Measurements from ENCODE around the gene CDH15. TPM values are rescaled to one million over a fixed set of nuclear protein-coding genes. Genes with fewer than 3 reads are reported as not detected.

Gene CDH15
- total RNA-seq, 1 experiment from 2014 or later, result 3.8 TPM

GRCh38 chr16:89241187-89242007 is 69.8 kb downstream of the CDH15 start:
- H3K4me1 ChIP-seq (ENCODE audit: control insufficient read depth in 1 of 2, insufficient read depth in 2 of 2, low read length in 2 of 2), result peaks cover 1 to 10% of the 10 kb centered on the region in 2 experiments; a peak in 3 of 4 replicates
- no peaks in the 10 kb centered on the region for H3K36me3 ChIP-seq (ENCODE audit: control insufficient read depth in 1 of 2, insufficient read depth in 2 of 2, low read length in 2 of 2)
- H3K9ac ChIP-seq (ENCODE audit: low read length), result peak overlapping the region; percentile 89
- RAD21 ChIA-PET (ENCODE audit: low non-redundant PET in 1 of 2, low total read pairs in 2 of 2, uncharacterized antibody in 2 of 2, unreplicated experiment in 2 of 2), result no interaction called here
- H3K27me3 ChIP-seq (ENCODE audit: insufficient read depth, low read length), result no peaks in the 10 kb centered on the region
- CTCF ChIA-PET, result interaction anchor here (1.2 kb wide), 1 partner anchor 49 kb away, joined by 5 read pairs; no protein-coding TSS in a partner anchor
- peak; percentile 79 for DNase-seq (ENCODE audit: low read depth, low spot score)
- no peaks in the 10 kb centered on the region for H3K9me2 ChIP-seq (ENCODE audit: insufficient read depth)
- BruUV-seq (replicated peaks), result TSS peak; percentile 96
- POLR2A ChIA-PET, result interaction anchor here (0.8 kb wide), 1 partner anchor 49 kb away, joined by 3 read pairs; no protein-coding TSS in a partner anchor
- H3K79me2 ChIP-seq (ENCODE audit: insufficient read depth, low read length), result peaks cover 7% of the 10 kb centered on the region; the same call in 1 of the 2 replicates
- intact Hi-C loops (cut with micrococcal nuclease), result loop anchor here (2.0 to 10.0 kb wide), 3 partner anchors 83 to 315 kb away; partner anchors contain the start of gene SPG7
- no peaks in the 10 kb centered on the region for H3K9me3 ChIP-seq (ENCODE audit: control insufficient read depth in 1 of 2, insufficient read depth in 1 of 2, low read depth in 1 of 2, low read length in 2 of 2)
- H3K27ac ChIP-seq (ENCODE audit: low read depth, low read length), result peak overlapping the region; percentile 83
- peak overlapping the region; percentile 95 for H3K4me2 ChIP-seq (ENCODE audit: low read length)
- peak; percentile 75 for ATAC-seq
- no peak overlapping the region for H2AFZ ChIP-seq (ENCODE audit: low read depth, low read length, poor library complexity, severe bottlenecking)
- peak overlapping the region; percentile 88 to 91 for H3K4me3 ChIP-seq (replicated peaks in 1 of 2; ENCODE audit: low read depth in 1 of 2, low read length in 2 of 2)
- H4K20me1 ChIP-seq (ENCODE audit: insufficient read depth), result no peaks in the 10 kb centered on the region
- TF ChIP-seq ZFX (IDR thresholded peaks at IDR 0.05) (no peak), CBX3 (IDR thresholded peaks at IDR 0.05; ENCODE audit: low read depth) (no peak), YY1 (IDR thresholded peaks at IDR 0.05; ENCODE audit: extremely low read depth, insufficient replicate concordance, low read depth, low read length) (peak; percentile 36), TCF7L2 (IDR thresholded peaks at IDR 0.05; ENCODE audit: borderline replicate concordance, extremely low read depth, insufficient read depth, insufficient read length) (peak; percentile 17), JUND (IDR thresholded peaks at IDR 0.05) (no peak), POLR2A (IDR thresholded peaks at IDR 0.05; ENCODE audit: borderline replicate concordance, extremely low read depth, insufficient read depth, insufficient read length) (peak; percentile 93), POLR2AphosphoS5 (IDR thresholded peaks at IDR 0.05; ENCODE audit: low read depth, low read length) (peak; percentile 98), SIN3A (IDR thresholded peaks at IDR 0.05; ENCODE audit: low read depth) (no peak), FOSL1 (IDR thresholded peaks at IDR 0.05; ENCODE audit: low read depth) (no peak), CEBPB (IDR thresholded peaks at IDR 0.05; ENCODE audit: low read depth) (no peak), SRF (IDR thresholded peaks at IDR 0.05; ENCODE audit: low read depth) (no peak), MAX (IDR thresholded peaks at IDR 0.05) (no peak), ELF1 (IDR thresholded peaks at IDR 0.05; ENCODE audit: borderline replicate concordance, low read depth) (no peak), EZH2 (IDR thresholded peaks at IDR 0.05) (no peak), ZNF274 (IDR thresholded peaks at IDR 0.05; ENCODE audit: low read depth, low read length) (no peak), SP1 (IDR thresholded peaks at IDR 0.05; ENCODE audit: low read depth) (no peak), ATF3 (IDR thresholded peaks at IDR 0.05) (no peak), RAD21 (IDR thresholded peaks at IDR 0.05; ENCODE audit: low read depth) (no peak), EZH2phosphoT487 (IDR thresholded peaks at IDR 0.05; ENCODE audit: borderline replicate concordance) (no peak), EGR1 (IDR thresholded peaks at IDR 0.05; ENCODE audit: low read depth) (no peak)
- TF ChIP-seq, protein P1, sequence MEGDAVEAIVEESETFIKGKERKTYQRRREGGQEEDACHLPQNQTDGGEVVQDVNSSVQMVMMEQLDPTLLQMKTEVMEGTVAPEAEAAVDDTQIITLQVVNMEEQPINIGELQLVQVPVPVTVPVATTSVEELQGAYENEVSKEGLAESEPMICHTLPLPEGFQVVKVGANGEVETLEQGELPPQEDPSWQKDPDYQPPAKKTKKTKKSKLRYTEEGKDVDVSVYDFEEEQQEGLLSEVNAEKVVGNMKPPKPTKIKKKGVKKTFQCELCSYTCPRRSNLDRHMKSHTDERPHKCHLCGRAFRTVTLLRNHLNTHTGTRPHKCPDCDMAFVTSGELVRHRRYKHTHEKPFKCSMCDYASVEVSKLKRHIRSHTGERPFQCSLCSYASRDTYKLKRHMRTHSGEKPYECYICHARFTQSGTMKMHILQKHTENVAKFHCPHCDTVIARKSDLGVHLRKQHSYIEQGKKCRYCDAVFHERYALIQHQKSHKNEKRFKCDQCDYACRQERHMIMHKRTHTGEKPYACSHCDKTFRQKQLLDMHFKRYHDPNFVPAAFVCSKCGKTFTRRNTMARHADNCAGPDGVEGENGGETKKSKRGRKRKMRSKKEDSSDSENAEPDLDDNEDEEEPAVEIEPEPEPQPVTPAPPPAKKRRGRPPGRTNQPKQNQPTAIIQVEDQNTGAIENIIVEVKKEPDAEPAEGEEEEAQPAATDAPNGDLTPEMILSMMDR (IDR thresholded peaks at IDR 0.05 in 2 of 3, conservative IDR thresholded peaks at IDR 0.05 in 1 of 3; ENCODE audit: borderline replicate concordance in 1 of 3, insufficient read depth in 1 of 3, low read depth in 2 of 3, low read length in 2 of 3), result no peak
- TF ChIP-seq, protein P2, sequence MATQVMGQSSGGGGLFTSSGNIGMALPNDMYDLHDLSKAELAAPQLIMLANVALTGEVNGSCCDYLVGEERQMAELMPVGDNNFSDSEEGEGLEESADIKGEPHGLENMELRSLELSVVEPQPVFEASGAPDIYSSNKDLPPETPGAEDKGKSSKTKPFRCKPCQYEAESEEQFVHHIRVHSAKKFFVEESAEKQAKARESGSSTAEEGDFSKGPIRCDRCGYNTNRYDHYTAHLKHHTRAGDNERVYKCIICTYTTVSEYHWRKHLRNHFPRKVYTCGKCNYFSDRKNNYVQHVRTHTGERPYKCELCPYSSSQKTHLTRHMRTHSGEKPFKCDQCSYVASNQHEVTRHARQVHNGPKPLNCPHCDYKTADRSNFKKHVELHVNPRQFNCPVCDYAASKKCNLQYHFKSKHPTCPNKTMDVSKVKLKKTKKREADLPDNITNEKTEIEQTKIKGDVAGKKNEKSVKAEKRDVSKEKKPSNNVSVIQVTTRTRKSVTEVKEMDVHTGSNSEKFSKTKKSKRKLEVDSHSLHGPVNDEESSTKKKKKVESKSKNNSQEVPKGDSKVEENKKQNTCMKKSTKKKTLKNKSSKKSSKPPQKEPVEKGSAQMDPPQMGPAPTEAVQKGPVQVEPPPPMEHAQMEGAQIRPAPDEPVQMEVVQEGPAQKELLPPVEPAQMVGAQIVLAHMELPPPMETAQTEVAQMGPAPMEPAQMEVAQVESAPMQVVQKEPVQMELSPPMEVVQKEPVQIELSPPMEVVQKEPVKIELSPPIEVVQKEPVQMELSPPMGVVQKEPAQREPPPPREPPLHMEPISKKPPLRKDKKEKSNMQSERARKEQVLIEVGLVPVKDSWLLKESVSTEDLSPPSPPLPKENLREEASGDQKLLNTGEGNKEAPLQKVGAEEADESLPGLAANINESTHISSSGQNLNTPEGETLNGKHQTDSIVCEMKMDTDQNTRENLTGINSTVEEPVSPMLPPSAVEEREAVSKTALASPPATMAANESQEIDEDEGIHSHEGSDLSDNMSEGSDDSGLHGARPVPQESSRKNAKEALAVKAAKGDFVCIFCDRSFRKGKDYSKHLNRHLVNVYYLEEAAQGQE (IDR thresholded peaks at IDR 0.05; ENCODE audit: low read depth), result no peak

All from HCT116 (cell line).